Measurements from ENCODE around the gene SNX13.

SNX13 gene

DNA sequence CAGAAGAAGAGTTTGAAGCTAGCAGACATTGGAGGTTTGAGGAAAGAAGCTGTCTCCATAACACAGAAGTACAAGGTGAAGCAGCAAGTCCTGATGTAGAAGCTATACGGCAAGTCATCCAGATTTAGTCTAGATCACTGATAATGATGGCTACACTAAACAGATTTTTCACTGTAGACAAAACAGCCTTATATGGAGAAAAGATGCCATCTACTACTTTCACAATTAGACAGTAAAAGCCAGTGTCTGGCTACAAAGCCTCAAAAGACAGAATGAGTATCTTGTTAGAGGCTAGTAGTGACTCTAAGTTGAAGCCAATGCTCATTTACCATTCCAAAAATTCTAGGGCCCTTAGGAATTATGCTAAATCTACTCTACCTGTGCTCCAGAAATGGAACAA lies 85.1 kb downstream of the SNX13 start:
- Histone ChIP-seq H3K4ac (ENCODE audit: low read depth, low read length) (no peak overlapping the region), H3K27ac (ENCODE audit: low read depth, low read length) (peak overlapping the region; percentile 1), H3K4me2 (ENCODE audit: low read length) (no peak overlapping the region), H3K9me3 (ENCODE audit: insufficient read depth, low read depth, low read length) (peaks cover 1% of the 10 kb centered on the region), H3K4me3 (ENCODE audit: low read depth, low read length) (no peak overlapping the region), H4K12ac (ENCODE audit: low read depth, low read length) (no peak overlapping the region), H4K8ac (ENCODE audit: low read depth, low read length) (no peak overlapping the region), H3K14ac (ENCODE audit: low read length) (no peak overlapping the region), H3K79me1 (ENCODE audit: low read length) (no peaks in the 10 kb centered on the region), H3K23ac (ENCODE audit: low read length) (no peak overlapping the region), H2BK12ac (ENCODE audit: low read length) (no peak overlapping the region), H3K36me3 (ENCODE audit: control insufficient read depth in 1 of 2, insufficient read depth in 2 of 2, low read length in 2 of 2) (peaks cover 3 to 4% of the 10 kb centered on the region in 2 experiments), H3K79me2 (ENCODE audit: control insufficient read depth, insufficient read depth, low read length, poor library complexity) (no peaks in the 10 kb centered on the region), H2AK5ac (ENCODE audit: low read length) (no peak overlapping the region), H3K9ac (ENCODE audit: low read length) (no peak overlapping the region), H3K27me3 (ENCODE audit: insufficient read depth, low read length) (no peaks in the 10 kb centered on the region), H4K91ac (ENCODE audit: low read depth, low read length) (no peak overlapping the region), H3K18ac (ENCODE audit: low read length) (no peak overlapping the region), H2BK120ac (ENCODE audit: insufficient read depth, low read length, poor library complexity) (no peak overlapping the region), H3K4me1 (ENCODE audit: control insufficient read depth in 1 of 2, insufficient read depth in 2 of 2, low read length in 2 of 2) (no peaks in the 10 kb centered on the region), H2BK5ac (ENCODE audit: low read depth, low read length, poor library complexity) (no peak overlapping the region), H2AFZ (ENCODE audit: insufficient read depth, low read length, poor library complexity) (no peak overlapping the region)
- WGBS (ENCODE audit: extremely low coverage, insufficient coverage, insufficient read length) = no CpG with 5 or more reads among the region's 1 CpG
- DNase-seq = no peak

DNA sequence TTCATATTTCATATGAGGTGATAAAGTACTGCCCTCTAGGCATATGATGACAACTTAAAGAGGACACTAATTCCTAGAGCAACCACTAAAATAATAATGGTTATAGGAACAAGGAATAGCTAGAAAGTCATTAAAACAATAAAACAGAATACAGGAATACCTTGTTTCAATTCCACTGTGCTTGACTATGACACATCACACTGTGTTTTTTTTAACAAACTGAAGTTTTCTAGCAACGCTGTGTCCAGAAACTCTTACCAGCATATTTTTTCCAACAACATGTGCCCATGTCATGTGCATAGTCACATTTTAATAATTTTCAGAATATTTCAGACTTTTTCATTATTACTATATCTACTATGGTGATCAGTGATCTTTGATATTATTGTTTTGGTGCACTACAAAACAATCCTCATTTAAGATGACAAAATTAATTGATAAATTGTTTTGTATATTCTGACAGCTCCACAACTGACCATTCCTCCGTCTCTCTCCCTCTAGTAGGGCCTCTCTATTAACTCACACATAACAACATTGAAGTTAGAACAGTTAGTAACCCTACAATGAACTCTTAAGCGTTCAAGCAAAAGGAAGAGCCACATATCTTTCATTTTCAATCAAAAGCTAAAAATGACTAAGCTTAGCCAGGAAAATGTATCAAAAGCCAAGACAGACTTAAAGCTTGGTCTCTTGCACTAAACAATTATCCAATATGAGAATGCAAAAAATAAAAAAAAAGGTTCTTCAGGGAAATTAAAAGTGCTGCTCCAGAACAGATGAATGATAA lies 85.8 kb downstream of the SNX13 start:
- H2AFZ ChIP-seq (ENCODE audit: insufficient read depth, low read length, poor library complexity) = no peak overlapping the region
- no peak overlapping the region for H3K23ac ChIP-seq (ENCODE audit: low read length)
- H3K36me3 ChIP-seq (ENCODE audit: control insufficient read depth in 1 of 2, insufficient read depth in 2 of 2, low read length in 2 of 2) = peaks cover 3 to 4% of the 10 kb centered on the region in 2 experiments
- no peak overlapping the region for H2BK12ac ChIP-seq (ENCODE audit: low read length)
- no peak overlapping the region for H3K4ac ChIP-seq (ENCODE audit: low read depth, low read length)
- no peak overlapping the region for H3K4me3 ChIP-seq (ENCODE audit: low read depth, low read length)
- H3K79me1 ChIP-seq (ENCODE audit: low read length) = no peaks in the 10 kb centered on the region
- no peak overlapping the region for H3K14ac ChIP-seq (ENCODE audit: low read length)
- H2BK120ac ChIP-seq (ENCODE audit: insufficient read depth, low read length, poor library complexity) = no peak overlapping the region
- no peak overlapping the region for H2BK5ac ChIP-seq (ENCODE audit: low read depth, low read length, poor library complexity)
- H3K9ac ChIP-seq (ENCODE audit: low read length) = no peak overlapping the region
- H3K27me3 ChIP-seq (ENCODE audit: insufficient read depth, low read length) = no peaks in the 10 kb centered on the region
- H3K27ac ChIP-seq (ENCODE audit: low read depth, low read length) = no peak overlapping the region
- no CpG with 5 or more reads among the region's 3 CpGs for WGBS (ENCODE audit: extremely low coverage, insufficient coverage, insufficient read length)
- peaks cover 1% of the 10 kb centered on the region for H3K9me3 ChIP-seq (ENCODE audit: insufficient read depth, low read depth, low read length)
- DNase-seq = peak; percentile 29 to 64
- no peak overlapping the region for H4K8ac ChIP-seq (ENCODE audit: low read depth, low read length)
- no peak overlapping the region for H3K18ac ChIP-seq (ENCODE audit: low read length)
- no peaks in the 10 kb centered on the region for H3K4me1 ChIP-seq (ENCODE audit: control insufficient read depth in 1 of 2, insufficient read depth in 2 of 2, low read length in 2 of 2)
- no peaks in the 10 kb centered on the region for H3K79me2 ChIP-seq (ENCODE audit: control insufficient read depth, insufficient read depth, low read length, poor library complexity)
- H4K12ac ChIP-seq (ENCODE audit: low read depth, low read length) = no peak overlapping the region
- H3K4me2 ChIP-seq (ENCODE audit: low read length) = no peak overlapping the region
- no peak overlapping the region for H2AK5ac ChIP-seq (ENCODE audit: low read length)
- H4K91ac ChIP-seq (ENCODE audit: low read depth, low read length) = no peak overlapping the region

DNA sequence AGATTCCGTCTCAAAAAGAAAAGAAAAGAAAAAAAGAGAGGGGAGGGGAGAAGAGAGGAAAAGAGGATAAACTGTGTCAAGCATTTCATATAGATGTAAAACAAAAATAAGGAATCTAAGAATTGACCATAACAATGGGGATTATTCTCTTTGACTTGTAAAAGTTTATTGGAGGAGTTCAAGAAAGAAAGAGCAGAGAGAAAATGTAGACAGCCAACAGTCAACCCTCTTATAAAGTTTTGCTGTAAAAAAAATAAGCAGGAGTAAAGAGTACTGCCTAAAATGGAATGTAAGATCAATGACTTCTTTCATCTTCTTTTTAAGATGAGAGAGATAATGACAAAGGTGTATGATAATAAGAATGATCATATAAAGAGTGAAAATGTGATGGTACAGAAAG lies 87.9 kb downstream of the SNX13 start:
- no peak overlapping the region for H2BK120ac ChIP-seq (ENCODE audit: insufficient read depth, low read length, poor library complexity)
- H3K36me3 ChIP-seq (ENCODE audit: control insufficient read depth in 1 of 2, insufficient read depth in 2 of 2, low read length in 2 of 2) = peaks cover 9 to 11% of the 10 kb centered on the region in 2 experiments
- no CpG with 5 or more reads among the region's 1 CpG for WGBS (ENCODE audit: extremely low coverage, insufficient coverage, insufficient read length)
- H2BK12ac ChIP-seq (ENCODE audit: low read length) = no peak overlapping the region
- no peak overlapping the region for H2AFZ ChIP-seq (ENCODE audit: insufficient read depth, low read length, poor library complexity)
- peaks cover 4 to 5% of the 10 kb centered on the region in 2 experiments for H3K4me1 ChIP-seq (ENCODE audit: control insufficient read depth in 1 of 2, insufficient read depth in 2 of 2, low read length in 2 of 2)
- H3K14ac ChIP-seq (ENCODE audit: low read length) = no peak overlapping the region
- no peak overlapping the region for H3K4me2 ChIP-seq (ENCODE audit: low read length)
- H4K12ac ChIP-seq (ENCODE audit: low read depth, low read length) = no peak overlapping the region
- no peak overlapping the region for H4K8ac ChIP-seq (ENCODE audit: low read depth, low read length)
- H3K23ac ChIP-seq (ENCODE audit: low read length) = no peak overlapping the region
- no peaks in the 10 kb centered on the region for H3K79me2 ChIP-seq (ENCODE audit: control insufficient read depth, insufficient read depth, low read length, poor library complexity)
- no peaks in the 10 kb centered on the region for H3K27me3 ChIP-seq (ENCODE audit: insufficient read depth, low read length)
- peaks cover 4% of the 10 kb centered on the region for H3K79me1 ChIP-seq (ENCODE audit: low read length)
- no peak overlapping the region for H3K27ac ChIP-seq (ENCODE audit: low read depth, low read length)
- H3K18ac ChIP-seq (ENCODE audit: low read length) = no peak overlapping the region
- no peak overlapping the region for H3K4me3 ChIP-seq (ENCODE audit: low read depth, low read length)
- peaks cover 1% of the 10 kb centered on the region for H3K9me3 ChIP-seq (ENCODE audit: insufficient read depth, low read depth, low read length)
- no peak for DNase-seq
- H2BK5ac ChIP-seq (ENCODE audit: low read depth, low read length, poor library complexity) = no peak overlapping the region
- H3K9ac ChIP-seq (ENCODE audit: low read length) = no peak overlapping the region
- H3K4ac ChIP-seq (ENCODE audit: low read depth, low read length) = no peak overlapping the region
- H4K91ac ChIP-seq (ENCODE audit: low read depth, low read length) = no peak overlapping the region
- no peak overlapping the region for H2AK5ac ChIP-seq (ENCODE audit: low read length)

DNA sequence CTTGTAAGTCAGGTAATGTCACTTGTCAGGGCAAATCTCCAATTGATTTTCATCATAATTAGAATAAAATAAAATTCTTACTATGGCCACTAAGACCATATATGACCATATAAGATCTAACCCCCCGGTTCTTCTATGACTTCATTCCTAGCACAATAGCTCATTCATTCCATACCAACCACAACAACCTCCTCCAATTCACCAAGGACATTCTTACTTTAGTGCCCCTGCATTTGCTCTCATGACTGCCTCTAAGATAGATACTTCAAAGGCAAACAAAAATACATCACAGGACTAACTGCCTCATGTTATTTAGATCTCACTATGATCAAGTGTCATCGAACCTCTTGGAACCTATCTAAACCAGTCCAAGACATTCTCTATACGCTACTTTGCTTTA lies 90.8 kb downstream of the SNX13 start:
- H4K91ac ChIP-seq (ENCODE audit: low read depth, low read length) = no peak overlapping the region
- H2BK5ac ChIP-seq (ENCODE audit: low read depth, low read length, poor library complexity) = no peak overlapping the region
- no peak overlapping the region for H3K18ac ChIP-seq (ENCODE audit: low read length)
- no peak overlapping the region for H2AFZ ChIP-seq (ENCODE audit: insufficient read depth, low read length, poor library complexity)
- H3K9ac ChIP-seq (ENCODE audit: low read length) = no peak overlapping the region
- H3K79me2 ChIP-seq (ENCODE audit: control insufficient read depth, insufficient read depth, low read length, poor library complexity) = no peaks in the 10 kb centered on the region
- H3K23ac ChIP-seq (ENCODE audit: low read length) = no peak overlapping the region
- H4K8ac ChIP-seq (ENCODE audit: low read depth, low read length) = no peak overlapping the region
- no peak overlapping the region for H2BK12ac ChIP-seq (ENCODE audit: low read length)
- no peaks in the 10 kb centered on the region for H3K9me3 ChIP-seq (ENCODE audit: insufficient read depth, low read depth, low read length)
- H3K4me2 ChIP-seq (ENCODE audit: low read length) = no peak overlapping the region
- H2AK5ac ChIP-seq (ENCODE audit: low read length) = no peak overlapping the region
- peaks cover 4 to 8% of the 10 kb centered on the region in 2 experiments for H3K4me1 ChIP-seq (ENCODE audit: control insufficient read depth in 1 of 2, insufficient read depth in 2 of 2, low read length in 2 of 2)
- H3K4me3 ChIP-seq (ENCODE audit: low read depth, low read length) = no peak overlapping the region
- WGBS (ENCODE audit: extremely low coverage, insufficient coverage, insufficient read length) = no CpG with 5 or more reads among the region's 3 CpGs
- no peaks in the 10 kb centered on the region for H3K27me3 ChIP-seq (ENCODE audit: insufficient read depth, low read length)
- peaks cover 7 to 10% of the 10 kb centered on the region in 2 experiments for H3K36me3 ChIP-seq (ENCODE audit: control insufficient read depth in 1 of 2, insufficient read depth in 2 of 2, low read length in 2 of 2)
- no peak overlapping the region for H3K4ac ChIP-seq (ENCODE audit: low read depth, low read length)
- H3K79me1 ChIP-seq (ENCODE audit: low read length) = peaks cover 4% of the 10 kb centered on the region
- H3K14ac ChIP-seq (ENCODE audit: low read length) = no peak overlapping the region
- no peak overlapping the region for H2BK120ac ChIP-seq (ENCODE audit: insufficient read depth, low read length, poor library complexity)
- H4K12ac ChIP-seq (ENCODE audit: low read depth, low read length) = no peak overlapping the region
- H3K27ac ChIP-seq (ENCODE audit: low read depth, low read length) = no peak overlapping the region
- no peak for DNase-seq

Measured in trophoblast cell (in vitro differentiated cells and primary cell).